CD14-positive monocyte (primary cell): ENCODE results near the gene LHCGR. TPM values are rescaled to one million over a fixed set of nuclear protein-coding genes. Genes with fewer than 3 reads are reported as not detected.

Experiments used
- DNase-seq, 3 donors: peaks; one replicate each; pipeline ENCODE4 v3.0.0-alpha.2; 2011 to 2022
- H2AFZ ChIP-seq: 2 replicates; pipeline ENCODE4 v1.6.0; 2012; ENCODE audit warnings: mild to moderate bottlenecking, low read depth, low read length, inconsistent platforms; ENCODE audit not compliant: insufficient read depth, poor library complexity, severe bottlenecking
- H3K27ac ChIP-seq, 2 donors: 1 replicate in 1 of 2; 2 replicates in 1 of 2; pipeline ENCODE4 v1.5.1; 2012 to 2013; ENCODE audit warnings: low read length in 2 of 2, control low read depth in 1 of 2, inconsistent platforms in 1 of 2, low read depth in 1 of 2, mild to moderate bottlenecking in 1 of 2
- H3K27me3 ChIP-seq, 2 donors: one replicate each; pipeline versions ENCODE4 v1.6.0 to v1.6.1; 2011 to 2013; ENCODE audit warnings: low read length in 2 of 2; ENCODE audit not compliant: control insufficient read depth in 2 of 2, insufficient read depth in 2 of 2
- H3K36me3 ChIP-seq, 2 donors: replicated peaks in 1 of 2; 1 replicate in 1 of 2; 2 replicates in 1 of 2; pipeline versions ENCODE4 v1.5.1 to v1.6.1; 2012 to 2013; ENCODE audit warnings: low read length in 2 of 2, control low read depth in 1 of 2, inconsistent platforms in 1 of 2, mild to moderate bottlenecking in 1 of 2; ENCODE audit not compliant: insufficient read depth in 2 of 2, control insufficient read depth in 1 of 2
- H3K4me1 ChIP-seq, 2 donors: 1 replicate in 1 of 2; 2 replicates in 1 of 2; pipeline versions ENCODE4 v1.5.1 to v1.6.1; 2012 to 2013; ENCODE audit warnings: low read length in 2 of 2, control low read depth in 1 of 2, inconsistent platforms in 1 of 2, mild to moderate bottlenecking in 1 of 2, moderate library complexity in 1 of 2; ENCODE audit not compliant: insufficient read depth in 2 of 2, control insufficient read depth in 1 of 2
- H3K4me2 ChIP-seq: replicated peaks from 2 replicates; pipeline ENCODE3; 2012; ENCODE audit warnings: low read length, moderate library complexity, mild to moderate bottlenecking; ENCODE audit not compliant: poor library complexity, severe bottlenecking; ENCODE audit errors: extremely low read depth
- H3K4me3 ChIP-seq, 3 experiments: fragments of 200-600 bp in 1 of 3; sonication (generic) in 1 of 3; replicated peaks in 1 of 3; 1 replicate in 2 of 3; 2 replicates in 1 of 3; pipeline ENCODE4 v1.5.1; 2011 to 2013; ENCODE audit warnings: low read length in 3 of 3, mild to moderate bottlenecking in 3 of 3, control low read depth in 2 of 3, low read depth in 2 of 3, inconsistent platforms in 1 of 3, moderate library complexity in 1 of 3
- H3K79me2 ChIP-seq: 2 replicates; pipeline ENCODE4 v1.6.0; 2012; ENCODE audit warnings: mild to moderate bottlenecking, control low read depth, inconsistent platforms, low read length, moderate library complexity; ENCODE audit not compliant: insufficient read depth
- H3K9ac ChIP-seq: 2 replicates; pipeline ENCODE4 v1.6.0; 2017; ENCODE audit warnings: low read length, mild to moderate bottlenecking; ENCODE audit not compliant: insufficient read depth, poor library complexity, severe bottlenecking
- H3K9me3 ChIP-seq, 2 donors: replicated peaks in 1 of 2; 1 replicate in 1 of 2; 2 replicates in 1 of 2; pipeline versions ENCODE4 v1.5.1 to v1.6.1; 2012 to 2013; ENCODE audit warnings: low read length in 2 of 2, control low read depth in 1 of 2; ENCODE audit not compliant: control insufficient read depth in 1 of 2, insufficient read depth in 1 of 2
- H4K20me1 ChIP-seq: 2 replicates; pipeline ENCODE4 v1.6.0; 2012; ENCODE audit warnings: mild to moderate bottlenecking, low read length, control low read depth, moderate library complexity; ENCODE audit not compliant: insufficient read depth
- H3K27ac Mint-ChIP-seq, 7 donors: one replicate each; pipeline ENCODE4 v1.8.0; 2020; ENCODE audit warnings: mild to moderate bottlenecking in 7 of 7, mixed read lengths in 7 of 7, moderate library complexity in 6 of 7, inconsistent platforms in 2 of 7
- H3K27me3 Mint-ChIP-seq, 3 donors: one replicate each; pipeline ENCODE4 v1.8.0; 2021 to 2022; ENCODE audit warnings: low read depth in 3 of 3, mild to moderate bottlenecking in 3 of 3, mixed read lengths in 3 of 3, moderate library complexity in 3 of 3, inconsistent platforms in 1 of 3
- H3K36me3 Mint-ChIP-seq, 2 donors: one replicate each; pipeline ENCODE4 v1.8.0; 2020; ENCODE audit warnings: mixed read lengths in 2 of 2, inconsistent platforms in 1 of 2, mild to moderate bottlenecking in 1 of 2
- H3K4me1 Mint-ChIP-seq: one replicate; pipeline ENCODE4 v1.8.0; 2020; ENCODE audit warnings: mild to moderate bottlenecking, mixed read lengths
- H3K4me3 Mint-ChIP-seq, 2 donors: one replicate each; pipeline ENCODE4 v1.8.0; 2020; ENCODE audit warnings: mild to moderate bottlenecking in 2 of 2, mixed read lengths in 2 of 2, moderate library complexity in 1 of 2
- H3K9me3 Mint-ChIP-seq, 7 donors: one replicate each; pipeline ENCODE4 v1.8.0; 2020 to 2022; ENCODE audit warnings: mixed read lengths in 7 of 7, mild to moderate bottlenecking in 6 of 7, moderate library complexity in 6 of 7, inconsistent platforms in 2 of 7
- WGBS: methylation state at CpG from one replicate; pipeline ENCODE4 v1.1.5; 2013; ENCODE audit warnings: missing lambda C conversion rate; ENCODE audit not compliant: insufficient coverage; 5-methylcytosine and 5-hydroxymethylcytosine counted together
- intact Hi-C, 2 donors: fragments of 100-400 bp; cut with micrococcal nuclease; formaldehyde crosslinking; loops; one replicate each; pipeline versions ENCODE4 v1.15.0 to v1.15.1; 2023
- polyA plus RNA-seq, 3 donors: library from polyadenylated mRNA; depleted of rRNA in 1 of 3; unstranded in 2 of 3; stranded (reverse) in 1 of 3; fragments of 300-500 nt in 2 of 3; fragments of >200 nt in 1 of 3; fragmentation: Illumina TruSeq in 2 of 3; gene quantifications; 1 replicate in 2 of 3; 2 replicates in 1 of 3; pipeline ENCODE4 v1.2.3, GENCODE V29; 2012 to 2021
- TF ChIP-seq, protein P1 (sequence below): fragments of 200-600 bp; IDR thresholded peaks from one replicate; pipeline ENCODE4 v1.8.0; 2022; ENCODE audit warnings: antibody characterized with exemption, mild to moderate bottlenecking

Gene LHCGR
- polyA plus RNA-seq, 3 donors = not detected

DNA sequence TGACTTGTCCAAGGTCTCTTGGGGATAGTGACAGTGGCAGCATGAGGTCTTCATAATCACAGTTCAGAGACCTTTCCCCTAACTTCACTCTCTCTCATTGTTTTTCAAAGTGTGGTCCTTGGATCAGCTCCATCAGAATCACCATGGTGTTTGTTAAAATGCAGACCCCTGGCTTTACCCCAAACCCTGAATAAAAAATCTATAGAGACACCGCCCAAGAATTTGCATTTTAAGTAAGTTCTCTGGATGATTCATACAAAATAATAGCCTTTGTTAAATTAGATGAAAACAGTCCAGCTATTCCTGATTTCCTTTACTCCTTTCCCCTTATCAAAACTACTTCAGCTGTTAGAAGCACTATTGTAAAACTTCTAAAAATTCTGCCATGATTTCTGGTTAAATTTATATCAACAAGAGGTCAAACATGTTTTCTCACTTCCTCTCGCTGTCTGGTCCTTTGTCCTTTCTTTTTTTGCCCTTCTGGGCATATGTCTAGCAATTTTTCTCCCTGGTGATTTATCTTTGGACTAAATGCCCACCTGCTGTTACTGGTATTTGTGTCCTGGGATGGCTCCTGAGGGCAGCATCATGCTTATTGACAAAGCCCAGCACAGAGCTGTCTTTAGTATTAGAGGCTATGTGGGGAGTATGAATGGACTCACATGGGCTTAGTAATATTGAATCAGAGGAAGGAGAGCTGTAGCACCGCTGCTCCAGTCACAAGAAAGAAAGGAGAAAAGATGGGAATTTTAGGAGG, 63.4 kb downstream of the LHCGR start:
- no peak overlapping the region for H3K27ac Mint-ChIP-seq
- Histone ChIP-seq H3K9ac (no peak overlapping the region), H3K27ac (no peak overlapping the region), H2AFZ (no peak overlapping the region), H3K36me3 (no peaks in the 10 kb centered on the region), H3K4me1 (no peaks in the 10 kb centered on the region), H3K4me2 (no peak overlapping the region), H3K9me3 (no peaks in the 10 kb centered on the region), H3K27me3 (no peaks in the 10 kb centered on the region), H3K4me3 (no peak overlapping the region), H3K79me2 (no peaks in the 10 kb centered on the region), H4K20me1 (no peaks in the 10 kb centered on the region)
- H3K27me3 Mint-ChIP-seq = peaks cover 0 to 2% (median 2%) of the 10 kb centered on the region in 3 donors
- WGBS = 93% methylated on average over 1 of the region's 3 CpGs
- no peak overlapping the region for H3K4me3 Mint-ChIP-seq
- no peak for DNase-seq
- no peaks in the 10 kb centered on the region for H3K9me3 Mint-ChIP-seq
- no peaks in the 10 kb centered on the region for H3K36me3 Mint-ChIP-seq
- no peaks in the 10 kb centered on the region for H3K4me1 Mint-ChIP-seq
- TF ChIP-seq, protein P1, sequence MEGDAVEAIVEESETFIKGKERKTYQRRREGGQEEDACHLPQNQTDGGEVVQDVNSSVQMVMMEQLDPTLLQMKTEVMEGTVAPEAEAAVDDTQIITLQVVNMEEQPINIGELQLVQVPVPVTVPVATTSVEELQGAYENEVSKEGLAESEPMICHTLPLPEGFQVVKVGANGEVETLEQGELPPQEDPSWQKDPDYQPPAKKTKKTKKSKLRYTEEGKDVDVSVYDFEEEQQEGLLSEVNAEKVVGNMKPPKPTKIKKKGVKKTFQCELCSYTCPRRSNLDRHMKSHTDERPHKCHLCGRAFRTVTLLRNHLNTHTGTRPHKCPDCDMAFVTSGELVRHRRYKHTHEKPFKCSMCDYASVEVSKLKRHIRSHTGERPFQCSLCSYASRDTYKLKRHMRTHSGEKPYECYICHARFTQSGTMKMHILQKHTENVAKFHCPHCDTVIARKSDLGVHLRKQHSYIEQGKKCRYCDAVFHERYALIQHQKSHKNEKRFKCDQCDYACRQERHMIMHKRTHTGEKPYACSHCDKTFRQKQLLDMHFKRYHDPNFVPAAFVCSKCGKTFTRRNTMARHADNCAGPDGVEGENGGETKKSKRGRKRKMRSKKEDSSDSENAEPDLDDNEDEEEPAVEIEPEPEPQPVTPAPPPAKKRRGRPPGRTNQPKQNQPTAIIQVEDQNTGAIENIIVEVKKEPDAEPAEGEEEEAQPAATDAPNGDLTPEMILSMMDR = no peak
- intact Hi-C loops = no loop called here

- DNase-seq = no peak
- Histone ChIP-seq H3K27ac (no peak overlapping the region), H3K4me2 (no peak overlapping the region), H3K9me3 (no peaks in the 10 kb centered on the region), H3K4me1 (no peaks in the 10 kb centered on the region), H2AFZ (no peak overlapping the region), H3K27me3 (no peaks in the 10 kb centered on the region), H3K9ac (no peak overlapping the region), H3K79me2 (no peaks in the 10 kb centered on the region), H4K20me1 (no peaks in the 10 kb centered on the region), H3K36me3 (no peaks in the 10 kb centered on the region), H3K4me3 (no peak overlapping the region)
- no CpG with 5 or more reads among the region's 1 CpG for WGBS
- no peaks in the 10 kb centered on the region for H3K4me1 Mint-ChIP-seq
- H3K9me3 Mint-ChIP-seq = peaks cover 0 to 1% (median 0%) of the 10 kb centered on the region in 7 donors
- intact Hi-C loops = no loop called here
- H3K4me3 Mint-ChIP-seq = no peak overlapping the region
- H3K27ac Mint-ChIP-seq = no peak overlapping the region
- H3K27me3 Mint-ChIP-seq = peaks cover 0 to 6% (median 4%) of the 10 kb centered on the region in 3 donors
- TF ChIP-seq, protein P1 = no peak
- no peaks in the 10 kb centered on the region for H3K36me3 Mint-ChIP-seq
Observed at GRCh38 chr2:48685126-48685525, 70.4 kb downstream of the LHCGR start.
